ENCODE data around the gene CTNNA1.
"Not testable (repeated sequence)": the region's sequence is repeated elsewhere in the genome, so short reads cannot be mapped to it uniquely, and the experiment has no call there.

The CTNNA1 gene

GRCh38 chr5:138736293-138736692, 16.9 kb upstream of the CTNNA1 start:
- no peak for ATAC-seq (ENCODE audit: low read depth)
- peaks cover 2% of the 10 kb centered on the region for H3K36me3 Mint-ChIP-seq
- H3K27me3 Mint-ChIP-seq = peaks cover 2% of the 10 kb centered on the region
- no peak for DNase-seq (ENCODE audit: low spot score in 2 of 2)
- no peak overlapping the region for H3K27ac Mint-ChIP-seq
- no peak overlapping the region for H3K4me3 Mint-ChIP-seq
- H3K4me1 Mint-ChIP-seq = peaks cover 2% of the 10 kb centered on the region
- H3K9me3 Mint-ChIP-seq = peaks cover 2% of the 10 kb centered on the region

- H3K4me3 Mint-ChIP-seq = no peak overlapping the region
- H3K4me1 Mint-ChIP-seq = peaks cover 9% of the 10 kb centered on the region
- DNase-seq (ENCODE audit: low spot score in 2 of 2) (no peak), ATAC-seq (ENCODE audit: low read depth) (no peak)
- H3K27ac Mint-ChIP-seq = no peak overlapping the region
- H3K9me3 Mint-ChIP-seq = peaks cover 2% of the 10 kb centered on the region
- H3K36me3 Mint-ChIP-seq = peaks cover 2% of the 10 kb centered on the region
- H3K27me3 Mint-ChIP-seq = peaks cover 2% of the 10 kb centered on the region
Observed at GRCh38 chr5:138737494-138738265, 15.5 kb upstream of the CTNNA1 start.

GRCh38 chr5:138738399-138738798, 14.8 kb upstream of the CTNNA1 start:
- ATAC-seq (ENCODE audit: low read depth) (no peak), DNase-seq (ENCODE audit: low spot score in 2 of 2) (no peak)
- peaks cover 2% of the 10 kb centered on the region for H3K9me3 Mint-ChIP-seq
- H3K4me3 Mint-ChIP-seq = no peak overlapping the region
- peaks cover 2% of the 10 kb centered on the region for H3K36me3 Mint-ChIP-seq
- no peak overlapping the region for H3K27ac Mint-ChIP-seq
- peaks cover 12% of the 10 kb centered on the region for H3K4me1 Mint-ChIP-seq
- peaks cover 2% of the 10 kb centered on the region for H3K27me3 Mint-ChIP-seq

GRCh38 chr5:138739938-138740337, 13.3 kb upstream of the CTNNA1 start:
- peaks cover 12% of the 10 kb centered on the region for H3K4me1 Mint-ChIP-seq
- H3K36me3 Mint-ChIP-seq = peaks cover 2% of the 10 kb centered on the region
- ATAC-seq (ENCODE audit: low read depth) = no peak
- peaks cover 2% of the 10 kb centered on the region for H3K9me3 Mint-ChIP-seq
- no peak overlapping the region for H3K4me3 Mint-ChIP-seq
- DNase-seq (ENCODE audit: low spot score in 2 of 2) = no peak
- H3K27me3 Mint-ChIP-seq = peaks cover 2% of the 10 kb centered on the region
- H3K27ac Mint-ChIP-seq = no peak overlapping the region

GRCh38 chr5:138743484-138743883, 9.7 kb upstream of the CTNNA1 start:
- ATAC-seq (ENCODE audit: low read depth) (no peak), DNase-seq (ENCODE audit: low spot score in 2 of 2) (no peak)
- H3K27ac Mint-ChIP-seq = no peak overlapping the region
- H3K4me3 Mint-ChIP-seq = no peak overlapping the region
- no peaks in the 10 kb centered on the region for H3K9me3 Mint-ChIP-seq
- peaks cover 9% of the 10 kb centered on the region for H3K4me1 Mint-ChIP-seq
- H3K27me3 Mint-ChIP-seq = no peaks in the 10 kb centered on the region
- no peaks in the 10 kb centered on the region for H3K36me3 Mint-ChIP-seq

GRCh38 chr5:138745268-138745667, 8.0 kb upstream of the CTNNA1 start:
- Mint-ChIP-seq H3K27ac (no peak overlapping the region), H3K4me1 (peaks cover 9% of the 10 kb centered on the region), H3K27me3 (no peaks in the 10 kb centered on the region), H3K4me3 (no peak overlapping the region), H3K36me3 (no peaks in the 10 kb centered on the region), H3K9me3 (no peaks in the 10 kb centered on the region)
- no peak for ATAC-seq (ENCODE audit: low read depth)
- DNase-seq (ENCODE audit: low spot score in 2 of 2) = no peak

- DNase-seq (ENCODE audit: low spot score in 2 of 2) = no peak
- ATAC-seq (ENCODE audit: low read depth) = no peak
- no peak overlapping the region for H3K4me3 Mint-ChIP-seq
- H3K9me3 Mint-ChIP-seq = no peaks in the 10 kb centered on the region
- H3K4me1 Mint-ChIP-seq = peaks cover 6% of the 10 kb centered on the region
- H3K27me3 Mint-ChIP-seq = no peaks in the 10 kb centered on the region
- H3K27ac Mint-ChIP-seq = no peak overlapping the region
- H3K36me3 Mint-ChIP-seq = no peaks in the 10 kb centered on the region
Observed at GRCh38 chr5:138748630-138749081, 4.6 kb upstream of the CTNNA1 start.

GRCh38 chr5:138751344-138751743, 1.9 kb upstream of the CTNNA1 start:
- not testable (repeated sequence) for DNase-seq (ENCODE audit: low spot score in 2 of 2); H3K27me3 Mint-ChIP-seq; H3K36me3 Mint-ChIP-seq; H3K4me3 Mint-ChIP-seq; ATAC-seq (ENCODE audit: low read depth); H3K9me3 Mint-ChIP-seq; H3K27ac Mint-ChIP-seq
- H3K4me1 Mint-ChIP-seq = peaks cover 20% of the 10 kb centered on the region

GRCh38 chr5:138752341-138752950, 779 bp upstream of the CTNNA1 start:
- no peaks in the 10 kb centered on the region for H3K27me3 Mint-ChIP-seq
- DNase-seq (ENCODE audit: low spot score in 2 of 2) (no peak), ATAC-seq (ENCODE audit: low read depth) (peak; percentile 23)
- H3K27ac Mint-ChIP-seq = peak overlapping the region; percentile 45
- H3K36me3 Mint-ChIP-seq = peaks cover 9% of the 10 kb centered on the region
- H3K4me1 Mint-ChIP-seq = peaks cover 29% of the 10 kb centered on the region
- no peaks in the 10 kb centered on the region for H3K9me3 Mint-ChIP-seq
- peak overlapping the region; percentile 90 for H3K4me3 Mint-ChIP-seq

- H3K4me1 Mint-ChIP-seq = peaks cover 32% of the 10 kb centered on the region
- H3K36me3 Mint-ChIP-seq = peaks cover 18% of the 10 kb centered on the region
- H3K27me3 Mint-ChIP-seq = no peaks in the 10 kb centered on the region
- H3K27ac Mint-ChIP-seq = peak overlapping the region; percentile 79
- no peaks in the 10 kb centered on the region for H3K9me3 Mint-ChIP-seq
- DNase-seq (ENCODE audit: low spot score in 2 of 2) = peak in 1 of 2 donors; percentile 18
- peak overlapping the region; percentile 84 for H3K4me3 Mint-ChIP-seq
- ATAC-seq (ENCODE audit: low read depth) = peak; percentile 2
Observed at GRCh38 chr5:138753794-138754698, 821 bp downstream of the CTNNA1 start.

GRCh38 chr5:138754699-138755057, 1.5 kb downstream of the CTNNA1 start:
- DNase-seq (ENCODE audit: low spot score in 2 of 2) (no peak), ATAC-seq (ENCODE audit: low read depth) (no peak)
- H3K36me3 Mint-ChIP-seq = peaks cover 21% of the 10 kb centered on the region
- no peaks in the 10 kb centered on the region for H3K27me3 Mint-ChIP-seq
- peak overlapping the region; percentile 84 for H3K4me3 Mint-ChIP-seq
- no peaks in the 10 kb centered on the region for H3K9me3 Mint-ChIP-seq
- H3K4me1 Mint-ChIP-seq = peaks cover 32% of the 10 kb centered on the region
- peak overlapping the region; percentile 79 for H3K27ac Mint-ChIP-seq

GRCh38 chr5:138755084-138755748, 2.0 kb downstream of the CTNNA1 start:
- peak overlapping the region; percentile 84 for H3K4me3 Mint-ChIP-seq
- peaks cover 32% of the 10 kb centered on the region for H3K4me1 Mint-ChIP-seq
- DNase-seq (ENCODE audit: low spot score in 2 of 2) (no peak), ATAC-seq (ENCODE audit: low read depth) (no peak)
- no peaks in the 10 kb centered on the region for H3K9me3 Mint-ChIP-seq
- H3K27me3 Mint-ChIP-seq = no peaks in the 10 kb centered on the region
- peaks cover 21% of the 10 kb centered on the region for H3K36me3 Mint-ChIP-seq
- H3K27ac Mint-ChIP-seq = no peak overlapping the region

- DNase-seq (ENCODE audit: low spot score in 2 of 2) (no peak), ATAC-seq (ENCODE audit: low read depth) (no peak)
- Mint-ChIP-seq H3K9me3 (no peaks in the 10 kb centered on the region), H3K27me3 (no peaks in the 10 kb centered on the region), H3K27ac (no peak overlapping the region), H3K4me1 (peaks cover 36% of the 10 kb centered on the region), H3K4me3 (no peak overlapping the region), H3K36me3 (peaks cover 24% of the 10 kb centered on the region)
Observed at GRCh38 chr5:138757061-138757776, 4.0 kb downstream of the CTNNA1 start.
